ENCODE data around the gene CDK5. TPM values are rescaled to one million over a fixed set of nuclear protein-coding genes. Genes with fewer than 3 reads are reported as not detected.

Gene CDK5
- 10 to 100 TPM; 15.3 to 15.9 TPM for total RNA-seq

DNA sequence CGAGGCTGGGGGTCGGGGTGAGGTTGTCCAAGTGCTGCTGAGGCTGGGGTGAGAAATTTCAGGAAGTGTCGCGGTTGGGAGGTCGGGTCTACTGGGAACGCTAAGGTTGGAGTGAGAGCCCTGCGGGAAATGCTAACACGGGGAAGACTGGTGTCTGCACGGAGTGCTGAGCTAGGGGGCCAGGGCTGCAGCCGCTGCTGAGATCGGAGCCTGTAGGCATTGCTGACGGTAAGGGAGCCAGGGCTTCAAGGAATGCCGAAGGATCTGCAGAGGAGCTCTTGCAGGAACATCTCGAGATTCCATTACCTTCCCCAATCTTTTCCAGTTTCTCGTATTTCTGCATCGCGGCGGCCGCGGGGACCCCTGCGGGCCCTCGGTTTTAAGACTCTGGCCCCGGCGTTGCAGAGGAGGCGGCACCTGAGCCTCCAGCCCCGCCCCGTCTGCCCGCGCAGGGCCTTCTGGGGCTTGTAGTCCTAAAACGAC is at the start of gene CDK5:
CDK5 (minus strand) TSS at position 392 of the 483 bp plus-strand sequence; CDS start at position 343, 49 bp downstream.
- Mint-ChIP-seq H3K36me3 (peaks cover 8% of the 10 kb centered on the region), H3K9me3 (no peaks in the 10 kb centered on the region), H3K4me1 (peaks cover 36% of the 10 kb centered on the region), H3K4me3 (peak within 1 kb of the TSS; percentile 98), H3K27me3 (no peaks in the 10 kb centered on the region), H3K27ac (peak within 1 kb of the TSS; percentile 93)
- POLR2A ChIA-PET = interaction anchor here (4.1 kb wide), 1 partner anchor 25 kb away, joined by 32 read pairs; the partner anchor contains the start of genes FASTK and TMUB1
- DNase-seq (no peak), ATAC-seq (ENCODE audit: low read depth) (peak; percentile 8)

DNA sequence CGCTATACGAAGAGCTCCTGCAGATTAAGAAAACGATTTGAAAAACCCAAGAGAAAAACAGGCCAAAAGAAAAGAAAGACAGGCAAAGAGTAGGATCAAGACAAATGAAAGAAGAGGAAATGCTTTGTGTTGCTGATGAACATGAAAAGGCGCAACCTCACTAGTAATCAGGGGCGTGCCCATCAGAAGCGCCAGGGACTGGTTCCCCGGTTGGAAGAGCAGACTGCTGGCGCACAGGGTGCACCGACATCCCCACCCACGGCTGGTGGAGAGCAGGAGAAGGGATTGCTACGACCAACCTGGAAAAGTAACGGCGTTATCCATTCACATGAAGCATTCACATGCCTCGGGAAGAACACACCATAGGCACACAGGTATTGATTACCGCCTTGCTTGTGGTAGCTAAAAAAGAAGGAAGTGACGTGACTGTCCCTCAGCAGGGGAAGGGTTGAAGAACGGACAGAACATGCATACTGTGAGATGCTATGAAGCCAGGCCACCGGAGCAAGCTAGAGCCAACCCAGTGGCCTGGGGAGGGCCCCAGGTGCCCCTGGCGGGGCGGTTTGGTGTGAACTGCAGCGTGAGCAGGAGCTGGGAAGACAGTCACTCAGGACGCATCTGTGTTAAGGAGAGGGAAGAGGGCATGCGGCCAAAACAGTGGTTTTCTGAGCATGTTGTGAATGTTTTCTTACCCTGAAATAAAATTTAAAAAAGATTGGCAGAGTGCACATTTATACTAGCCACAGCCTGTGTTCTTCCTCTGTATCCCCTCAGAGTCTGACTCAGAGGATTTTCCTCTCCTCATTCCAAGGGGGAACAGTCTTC is 46.9 kb upstream of the CDK5 start:
- Mint-ChIP-seq H3K36me3 (no peaks in the 10 kb centered on the region), H3K27ac (no peak overlapping the region), H3K27me3 (no peaks in the 10 kb centered on the region), H3K4me3 (no peak overlapping the region), H3K9me3 (no peaks in the 10 kb centered on the region), H3K4me1 (no peaks in the 10 kb centered on the region)
- POLR2A ChIA-PET = interaction anchor here (0.5 to 0.9 kb wide), 2 partner anchors 24 to 96 kb away, joined by 3 to 5 read pairs; partner anchors contain the start of gene FASTK
- ATAC-seq (ENCODE audit: low read depth) = no peak
- no peak for DNase-seq

DNA sequence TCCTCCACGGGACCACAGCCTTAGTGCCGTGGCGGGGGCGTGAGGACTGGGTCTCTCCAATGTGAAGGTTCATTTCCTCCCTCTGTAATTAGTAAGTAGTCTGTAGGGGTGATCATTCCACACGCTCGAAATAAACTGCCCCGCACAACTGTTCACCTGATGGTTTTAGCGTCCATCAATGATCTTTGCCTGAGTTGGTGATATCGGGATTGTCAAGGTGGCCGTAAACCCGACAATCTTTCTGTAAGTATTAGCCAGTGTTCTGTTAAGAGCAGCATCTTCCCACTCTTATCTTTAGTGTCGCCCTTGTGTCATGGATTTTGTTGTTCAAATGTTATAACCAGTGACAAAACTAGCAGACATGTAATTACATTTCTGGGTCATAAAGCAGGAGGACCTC is 46.3 kb upstream of the CDK5 start:
- no peak overlapping the region for H3K27ac Mint-ChIP-seq
- POLR2A ChIA-PET = interaction anchor here (0.9 kb wide), 1 partner anchor 23 kb away, joined by 3 read pairs; the partner anchor contains the start of gene FASTK
- no peaks in the 10 kb centered on the region for H3K9me3 Mint-ChIP-seq
- H3K4me1 Mint-ChIP-seq = no peaks in the 10 kb centered on the region
- H3K27me3 Mint-ChIP-seq = no peaks in the 10 kb centered on the region
- no peaks in the 10 kb centered on the region for H3K36me3 Mint-ChIP-seq
- DNase-seq (no peak), ATAC-seq (ENCODE audit: low read depth) (no peak)
- no peak overlapping the region for H3K4me3 Mint-ChIP-seq

DNA sequence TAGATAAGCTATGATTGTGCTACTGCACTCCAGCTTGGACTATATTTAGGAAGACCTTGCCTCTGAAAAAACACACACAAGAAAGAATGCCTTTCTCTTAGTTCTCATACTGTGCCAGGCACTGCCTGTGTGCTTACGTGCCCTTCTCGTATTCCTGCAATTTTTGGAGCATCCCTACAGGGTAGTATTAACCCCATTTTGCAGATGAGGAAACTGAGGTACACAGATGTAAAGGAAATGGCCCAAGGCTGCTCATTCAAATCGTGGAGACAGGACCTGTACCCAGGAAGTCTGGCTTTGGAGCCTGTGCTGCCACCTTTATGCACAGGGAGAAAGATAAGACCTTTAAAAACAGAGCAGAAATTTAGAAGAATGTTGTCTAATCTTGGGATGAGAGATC is 45.3 kb upstream of the CDK5 start:
- Mint-ChIP-seq H3K9me3 (no peaks in the 10 kb centered on the region), H3K27me3 (no peaks in the 10 kb centered on the region), H3K36me3 (no peaks in the 10 kb centered on the region), H3K4me1 (no peaks in the 10 kb centered on the region), H3K27ac (peak overlapping the region; percentile 13), H3K4me3 (no peak overlapping the region)
- ATAC-seq (ENCODE audit: low read depth) = no peak
- POLR2A ChIA-PET = no interaction called here
- no peak for DNase-seq

DNA sequence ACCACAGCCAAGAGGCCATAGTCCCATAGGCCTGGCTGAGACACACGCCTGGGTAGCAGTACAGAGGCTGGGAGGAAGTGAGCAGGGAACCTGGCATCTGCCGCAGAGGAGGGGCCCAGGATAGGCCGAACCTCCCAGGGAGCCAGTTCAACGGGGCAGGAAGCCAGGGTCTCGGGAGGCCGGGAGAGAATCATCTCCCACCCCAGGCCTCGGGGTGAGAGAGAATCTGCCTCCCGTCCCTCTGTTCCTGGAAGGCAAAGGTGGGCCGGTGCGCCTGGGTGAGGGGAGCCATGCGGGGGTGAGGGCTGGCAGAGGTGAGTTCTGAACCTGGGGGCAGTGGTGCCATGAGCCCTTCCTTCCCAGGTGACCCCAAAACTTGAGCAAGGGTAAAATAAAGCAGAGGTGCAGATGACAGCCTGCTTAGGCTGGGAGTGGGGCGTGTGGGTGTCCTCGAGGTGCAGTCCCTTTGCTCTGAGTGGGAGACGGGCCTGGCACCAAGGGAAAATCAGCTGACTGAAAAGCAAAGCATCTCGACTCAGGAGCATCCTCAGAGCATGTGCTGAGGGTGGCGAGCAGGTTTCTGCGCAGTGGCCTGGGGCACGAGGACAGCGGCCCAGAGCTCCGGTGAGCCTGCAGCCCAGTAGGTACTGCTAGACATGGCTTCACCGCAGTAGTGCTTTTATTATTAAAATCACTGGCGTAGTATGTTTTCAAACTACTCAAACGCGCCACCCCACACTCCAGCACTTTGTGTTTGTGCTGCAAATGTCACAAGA is 44.1 kb upstream of the CDK5 start:
- Mint-ChIP-seq H3K9me3 (no peaks in the 10 kb centered on the region), H3K27me3 (no peaks in the 10 kb centered on the region), H3K27ac (no peak overlapping the region), H3K36me3 (no peaks in the 10 kb centered on the region), H3K4me1 (no peaks in the 10 kb centered on the region), H3K4me3 (no peak overlapping the region)
- ATAC-seq (ENCODE audit: low read depth) (no peak), DNase-seq (no peak)
- POLR2A ChIA-PET = no interaction called here

DNA sequence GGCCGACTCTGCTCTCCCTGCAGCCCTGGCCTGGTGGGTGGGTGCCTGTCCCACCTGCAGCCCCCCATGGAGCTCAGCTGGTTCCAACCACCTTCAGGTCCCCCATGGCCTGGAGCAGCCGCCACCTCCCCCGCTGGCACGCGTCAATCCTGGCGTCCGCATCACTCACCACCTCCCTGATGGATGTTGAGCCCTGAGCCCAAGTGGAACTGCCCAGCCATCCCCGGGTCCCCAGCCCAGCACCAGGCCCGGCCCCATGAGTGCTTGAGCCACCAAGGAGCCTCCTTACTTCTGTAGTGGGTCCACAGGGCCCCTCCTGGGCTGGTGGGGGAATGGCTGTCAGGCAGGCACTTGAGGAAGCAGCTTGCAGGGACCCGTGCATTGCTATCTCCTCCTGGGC is 43.2 kb upstream of the CDK5 start:
- Mint-ChIP-seq H3K36me3 (no peaks in the 10 kb centered on the region), H3K27ac (no peak overlapping the region)
- POLR2A ChIA-PET = no interaction called here

DNA sequence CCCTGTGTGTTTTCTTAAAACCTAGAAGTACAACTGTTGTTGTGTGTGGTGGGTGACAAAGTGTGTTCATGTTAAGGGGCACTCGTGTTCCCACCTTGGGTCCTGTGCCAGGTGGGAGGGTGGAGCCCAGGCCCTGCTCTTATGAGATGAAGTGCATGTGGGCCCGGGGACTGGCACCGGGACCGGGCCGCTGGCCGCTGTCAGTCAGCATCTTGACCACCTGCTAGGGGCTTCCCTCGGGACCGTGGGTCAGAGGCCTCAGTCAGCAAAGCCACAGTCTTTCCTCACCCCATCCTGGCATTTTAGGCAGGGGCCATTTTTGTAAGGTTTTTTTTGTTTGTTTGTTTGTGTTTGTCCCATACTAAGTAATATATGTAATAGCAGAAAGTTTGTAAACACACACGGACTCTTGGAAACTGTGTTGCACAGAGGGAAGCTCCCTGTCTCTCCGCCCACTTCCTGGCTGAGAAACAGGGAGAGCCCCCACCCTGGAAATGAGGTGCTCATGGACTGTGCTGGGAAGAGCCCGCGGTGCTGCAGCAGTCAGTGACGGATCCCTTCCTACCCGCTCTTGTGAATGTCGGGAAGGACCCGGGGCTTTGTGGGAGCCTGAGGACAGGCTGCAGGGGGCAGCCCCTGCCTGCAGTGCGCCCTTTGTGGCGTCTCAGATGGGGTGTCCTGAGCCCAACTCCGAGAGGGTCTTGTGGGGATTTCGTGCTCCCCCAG is 42.0 kb upstream of the CDK5 start:
- no peak overlapping the region for H3K4me3 Mint-ChIP-seq
- no peaks in the 10 kb centered on the region for H3K4me1 Mint-ChIP-seq
- POLR2A ChIA-PET = no interaction called here
- no peak for DNase-seq
- H3K27ac Mint-ChIP-seq = no peak overlapping the region
- H3K9me3 Mint-ChIP-seq = no peaks in the 10 kb centered on the region
- no peaks in the 10 kb centered on the region for H3K36me3 Mint-ChIP-seq
- ATAC-seq (ENCODE audit: low read depth) = no peak
- no peaks in the 10 kb centered on the region for H3K27me3 Mint-ChIP-seq

More for the DNA sequence above, 43.2 kb upstream of the CDK5 start:
- no peaks in the 10 kb centered on the region for H3K27me3 Mint-ChIP-seq
- ATAC-seq (ENCODE audit: low read depth) = no peak
- no peaks in the 10 kb centered on the region for H3K4me1 Mint-ChIP-seq
- H3K4me3 Mint-ChIP-seq = no peak overlapping the region
- DNase-seq = no peak
- H3K9me3 Mint-ChIP-seq = no peaks in the 10 kb centered on the region

DNA sequence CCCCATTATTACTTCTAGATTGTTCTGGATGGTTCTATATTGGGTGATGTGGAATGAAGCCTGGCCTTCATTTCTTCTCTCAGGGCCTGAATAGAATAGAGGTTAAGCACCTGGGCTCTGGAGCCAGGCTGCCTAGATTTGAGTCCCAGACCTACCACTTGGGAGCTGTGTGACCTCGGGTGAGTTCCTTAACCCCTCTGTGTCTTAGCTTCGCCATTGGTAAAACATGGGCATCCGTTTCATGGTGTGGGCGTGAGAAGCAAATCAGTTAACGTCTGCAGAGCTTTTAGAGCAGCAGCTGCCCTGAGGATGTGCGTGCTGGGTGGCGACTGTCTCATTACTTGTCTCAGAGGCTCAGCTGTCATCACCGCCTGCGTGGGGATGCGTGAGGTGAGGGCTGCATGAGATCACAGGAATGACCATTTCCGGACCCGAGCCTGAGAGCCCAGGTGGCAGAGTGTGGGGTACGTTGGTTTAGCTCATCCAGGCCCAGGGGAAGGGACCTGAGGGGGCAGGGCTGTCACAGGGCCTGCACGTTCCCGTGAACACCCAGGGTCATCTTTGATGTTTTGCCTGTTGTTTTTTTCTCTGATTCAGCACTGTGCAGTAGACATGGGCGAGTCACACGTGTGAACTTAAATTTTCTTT is 38.3 kb upstream of the CDK5 start:
- Mint-ChIP-seq H3K9me3 (no peaks in the 10 kb centered on the region), H3K36me3 (no peaks in the 10 kb centered on the region), H3K27me3 (no peaks in the 10 kb centered on the region), H3K4me3 (no peak overlapping the region), H3K4me1 (no peaks in the 10 kb centered on the region), H3K27ac (no peak overlapping the region)
- POLR2A ChIA-PET = no interaction called here
- DNase-seq (no peak), ATAC-seq (ENCODE audit: low read depth) (no peak)

DNA sequence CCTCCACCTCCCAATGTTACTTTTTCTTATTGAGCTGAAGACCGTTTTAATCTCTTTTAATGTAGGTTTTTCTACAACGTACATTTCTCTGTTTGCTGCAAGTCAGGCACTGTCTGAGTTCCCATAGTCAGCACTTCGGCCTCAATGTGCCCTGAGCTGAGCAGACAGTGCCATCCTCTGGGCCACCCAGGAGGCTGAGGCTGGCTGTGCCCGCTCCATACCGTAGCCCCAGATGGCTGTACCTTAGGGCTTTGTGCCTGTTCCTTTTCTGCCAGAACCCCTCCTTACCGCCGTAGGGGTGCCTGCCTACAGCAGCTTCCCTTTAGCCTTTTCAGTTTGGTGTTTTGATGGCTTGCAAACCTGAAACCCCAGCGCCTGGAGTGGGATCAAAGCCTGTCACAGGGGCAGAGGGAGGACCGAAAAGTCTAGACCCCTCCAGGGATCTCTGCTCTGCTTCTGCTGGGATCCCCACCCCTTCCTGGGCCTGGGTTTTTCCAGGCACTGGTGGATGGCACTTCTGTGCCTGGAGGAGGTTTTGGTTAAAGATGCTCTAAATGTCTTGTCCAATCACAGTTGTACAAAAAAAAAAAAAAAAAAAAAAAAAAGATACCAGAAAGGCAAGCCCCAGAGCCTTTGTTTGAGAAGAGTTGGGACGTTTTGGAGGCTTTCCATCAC is 37.6 kb upstream of the CDK5 start:
- H3K9me3 Mint-ChIP-seq = no peaks in the 10 kb centered on the region
- H3K27me3 Mint-ChIP-seq = no peaks in the 10 kb centered on the region
- H3K27ac Mint-ChIP-seq = no peak overlapping the region
- POLR2A ChIA-PET = no interaction called here
- no peak overlapping the region for H3K4me3 Mint-ChIP-seq
- ATAC-seq (ENCODE audit: low read depth) (no peak), DNase-seq (no peak)
- no peaks in the 10 kb centered on the region for H3K36me3 Mint-ChIP-seq
- no peaks in the 10 kb centered on the region for H3K4me1 Mint-ChIP-seq

DNA sequence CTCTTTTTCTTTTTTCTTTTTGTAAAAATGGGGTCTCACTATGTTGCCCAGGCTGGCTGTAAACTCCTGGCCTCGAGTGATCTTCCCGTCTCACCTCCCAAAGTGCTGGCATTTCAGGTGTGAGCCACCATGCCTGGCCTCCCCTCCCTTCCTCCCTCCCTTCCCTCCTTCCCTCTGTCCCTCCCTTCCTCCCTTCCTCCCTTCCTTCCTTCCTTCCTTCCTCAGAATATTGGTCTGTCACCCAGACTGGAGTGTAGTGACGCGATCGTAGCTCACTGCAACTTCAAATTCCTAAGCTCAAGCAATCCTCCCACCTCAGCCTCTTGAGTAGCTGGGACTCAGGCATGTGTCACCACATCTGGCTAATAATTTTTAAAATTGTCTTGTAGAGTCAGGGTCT is 37.0 kb upstream of the CDK5 start:
- H3K36me3 Mint-ChIP-seq = no peaks in the 10 kb centered on the region
- no peaks in the 10 kb centered on the region for H3K4me1 Mint-ChIP-seq
- no peak for ATAC-seq (ENCODE audit: low read depth)
- DNase-seq = no peak
- H3K9me3 Mint-ChIP-seq = no peaks in the 10 kb centered on the region
- no peaks in the 10 kb centered on the region for H3K27me3 Mint-ChIP-seq
- H3K27ac Mint-ChIP-seq = no peak overlapping the region
- POLR2A ChIA-PET = no interaction called here
- H3K4me3 Mint-ChIP-seq = no peak overlapping the region

DNA sequence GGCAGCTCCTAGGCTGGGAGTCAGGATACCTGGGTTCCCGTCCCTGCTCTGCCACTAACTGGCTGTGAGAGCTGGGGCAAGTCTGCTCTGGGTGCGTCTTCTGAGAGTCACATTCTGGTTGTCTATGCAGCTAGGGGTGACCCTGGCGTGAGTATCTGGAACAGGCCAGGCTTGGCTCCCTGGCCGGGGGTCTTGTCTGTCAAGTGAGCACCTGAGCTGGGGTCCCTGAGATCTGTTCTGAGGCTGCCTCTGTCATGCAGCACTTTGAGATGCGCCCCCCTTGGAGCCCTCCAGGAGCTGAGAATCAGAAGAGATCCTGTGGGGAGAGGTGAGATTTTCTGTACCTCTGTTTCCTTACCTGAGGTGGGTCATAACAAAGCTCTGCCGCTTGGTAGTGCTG is 36.1 kb upstream of the CDK5 start:
- H3K36me3 Mint-ChIP-seq = no peaks in the 10 kb centered on the region
- peaks cover under 1% of the 10 kb centered on the region for H3K27me3 Mint-ChIP-seq
- H3K9me3 Mint-ChIP-seq = no peaks in the 10 kb centered on the region
- H3K27ac Mint-ChIP-seq = no peak overlapping the region
- no peak for ATAC-seq (ENCODE audit: low read depth)
- POLR2A ChIA-PET = no interaction called here
- DNase-seq = peak; percentile 21
- peaks cover 3% of the 10 kb centered on the region for H3K4me1 Mint-ChIP-seq
- no peak overlapping the region for H3K4me3 Mint-ChIP-seq

DNA sequence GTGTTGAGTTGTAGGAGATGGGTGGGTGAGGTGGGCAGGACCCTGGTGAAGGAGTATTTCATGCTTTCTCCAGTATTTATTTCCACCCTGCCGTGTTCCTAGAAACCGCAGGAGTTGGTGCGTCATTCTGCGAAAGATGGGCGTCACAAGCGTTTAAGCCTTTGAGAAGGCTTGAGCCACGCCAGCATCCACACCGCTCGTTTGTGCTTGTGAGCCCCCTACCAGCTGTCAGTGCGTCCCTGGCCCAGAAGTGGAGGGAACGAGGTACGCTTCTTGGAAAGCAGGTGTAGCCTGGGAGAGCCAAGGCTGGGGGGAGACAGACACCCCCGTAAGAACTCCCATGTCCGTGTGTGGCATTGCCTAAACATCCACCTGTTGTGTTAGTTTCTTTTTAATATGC is 34.3 kb upstream of the CDK5 start:
- Mint-ChIP-seq H3K9me3 (no peaks in the 10 kb centered on the region), H3K27me3 (peaks cover 6% of the 10 kb centered on the region), H3K27ac (no peak overlapping the region), H3K4me3 (no peak overlapping the region), H3K4me1 (peaks cover 7% of the 10 kb centered on the region), H3K36me3 (no peaks in the 10 kb centered on the region)
- POLR2A ChIA-PET = no interaction called here
- ATAC-seq (ENCODE audit: low read depth) = no peak
- no peak for DNase-seq

Data from activated naive CD8-positive, alpha-beta T cell treated with anti-CD3 and anti-CD28 coated beads, Interleukin-2, amount 10 ng/mL, durations not matched to agents 7 days and 5 days (primary cell).